Measurements from ENCODE around the gene RTL10. TPM values are rescaled to one million over a fixed set of nuclear protein-coding genes. Genes with fewer than 3 reads are reported as not detected.

The RTL10 gene
- total and polyA plus RNA-seq, 2 of the 13 experiments (the other 11 are each of a cell fraction or from before 2014, with no cell fraction given) = 14.1 to 15.8 TPM

DNA sequence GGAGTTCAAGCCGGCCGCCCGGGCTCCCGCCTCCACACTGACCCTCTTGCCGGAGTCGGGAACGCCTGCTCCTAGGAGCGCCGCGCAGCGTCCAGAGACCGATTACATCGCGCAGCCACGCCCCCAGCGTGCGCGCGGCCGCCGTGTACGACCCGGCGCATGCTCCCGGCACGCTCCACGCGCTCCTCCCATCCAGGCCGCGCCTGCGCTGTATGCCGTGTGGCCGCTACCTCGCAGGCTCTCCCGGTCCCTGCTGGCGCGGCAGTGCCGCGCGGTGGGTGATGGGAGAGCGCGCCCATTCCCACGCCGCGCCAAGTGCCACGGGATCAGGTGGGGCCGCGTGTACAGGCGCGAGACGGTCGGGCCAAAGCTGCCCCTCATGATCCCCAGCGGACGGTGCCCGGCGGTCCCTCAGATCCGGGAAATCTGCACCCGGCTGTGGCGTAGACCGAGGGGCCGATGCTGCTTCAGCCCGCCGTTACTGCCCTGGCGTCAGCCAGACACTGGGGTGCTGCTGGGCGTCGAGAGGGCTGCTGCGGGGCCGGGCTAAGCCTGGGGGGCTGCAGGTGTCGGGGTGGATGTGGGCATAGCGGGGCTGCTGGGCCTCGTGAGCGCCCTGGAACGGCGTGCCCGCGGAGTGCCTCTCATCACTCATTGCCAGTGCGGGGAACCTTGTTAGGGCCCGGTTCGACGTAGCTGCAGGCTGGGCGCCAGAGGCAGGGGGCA, at the start of gene RTL10, which contains the start of gene GNB1L (continued):
- TF ChIP-seq, protein P1, sequence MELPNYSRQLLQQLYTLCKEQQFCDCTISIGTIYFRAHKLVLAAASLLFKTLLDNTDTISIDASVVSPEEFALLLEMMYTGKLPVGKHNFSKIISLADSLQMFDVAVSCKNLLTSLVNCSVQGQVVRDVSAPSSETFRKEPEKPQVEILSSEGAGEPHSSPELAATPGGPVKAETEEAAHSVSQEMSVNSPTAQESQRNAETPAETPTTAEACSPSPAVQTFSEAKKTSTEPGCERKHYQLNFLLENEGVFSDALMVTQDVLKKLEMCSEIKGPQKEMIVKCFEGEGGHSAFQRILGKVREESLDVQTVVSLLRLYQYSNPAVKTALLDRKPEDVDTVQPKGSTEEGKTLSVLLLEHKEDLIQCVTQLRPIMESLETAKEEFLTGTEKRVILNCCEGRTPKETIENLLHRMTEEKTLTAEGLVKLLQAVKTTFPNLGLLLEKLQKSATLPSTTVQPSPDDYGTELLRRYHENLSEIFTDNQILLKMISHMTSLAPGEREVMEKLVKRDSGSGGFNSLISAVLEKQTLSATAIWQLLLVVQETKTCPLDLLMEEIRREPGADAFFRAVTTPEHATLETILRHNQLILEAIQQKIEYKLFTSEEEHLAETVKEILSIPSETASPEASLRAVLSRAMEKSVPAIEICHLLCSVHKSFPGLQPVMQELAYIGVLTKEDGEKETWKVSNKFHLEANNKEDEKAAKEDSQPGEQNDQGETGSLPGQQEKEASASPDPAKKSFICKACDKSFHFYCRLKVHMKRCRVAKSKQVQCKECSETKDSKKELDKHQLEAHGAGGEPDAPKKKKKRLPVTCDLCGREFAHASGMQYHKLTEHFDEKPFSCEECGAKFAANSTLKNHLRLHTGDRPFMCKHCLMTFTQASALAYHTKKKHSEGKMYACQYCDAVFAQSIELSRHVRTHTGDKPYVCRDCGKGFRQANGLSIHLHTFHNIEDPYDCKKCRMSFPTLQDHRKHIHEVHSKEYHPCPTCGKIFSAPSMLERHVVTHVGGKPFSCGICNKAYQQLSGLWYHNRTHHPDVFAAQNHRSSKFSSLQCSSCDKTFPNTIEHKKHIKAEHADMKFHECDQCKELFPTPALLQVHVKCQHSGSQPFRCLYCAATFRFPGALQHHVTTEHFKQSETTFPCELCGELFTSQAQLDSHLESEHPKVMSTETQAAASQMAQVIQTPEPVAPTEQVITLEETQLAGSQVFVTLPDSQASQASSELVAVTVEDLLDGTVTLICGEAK (IDR thresholded peaks at IDR 0.05) = no peak
- TF ChIP-seq, protein P1 (CRISPR knock-in tag; IDR thresholded peaks at IDR 0.05) = peak; percentile 28; the same call in 1 of the 2 replicates
- TF ChIP-seq, protein P2, sequence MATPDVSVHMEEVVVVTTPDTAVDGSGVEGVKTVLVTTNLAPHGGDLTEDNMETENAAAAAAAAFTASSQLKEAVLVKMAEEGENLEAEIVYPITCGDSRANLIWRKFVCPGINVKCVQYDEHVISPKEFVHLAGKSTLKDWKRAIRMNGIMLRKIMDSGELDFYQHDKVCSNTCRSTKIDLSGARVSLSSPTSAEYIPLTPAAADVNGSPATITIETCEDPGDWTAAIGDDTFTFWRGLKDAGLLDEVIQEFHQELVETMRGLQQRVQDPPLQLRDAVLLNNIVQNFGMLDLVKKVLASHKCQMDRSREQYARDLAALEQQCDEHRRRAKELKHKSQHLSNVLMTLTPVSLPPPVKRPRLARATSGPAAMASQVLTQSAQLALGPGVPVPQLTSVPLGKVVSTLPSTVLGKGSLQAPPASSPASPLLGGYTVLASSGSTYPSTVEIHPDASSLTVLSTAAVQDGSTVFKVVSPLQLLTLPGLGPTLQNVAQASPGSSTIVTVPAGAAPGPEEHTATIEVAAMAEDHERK (CRISPR knock-in tag; IDR thresholded peaks at IDR 0.05; ENCODE audit: low read depth) = peak; percentile 96
- TF ChIP-seq ZC3H13 (CRISPR knock-in tag; IDR thresholded peaks at IDR 0.05) = peak; percentile 95
- peak; percentile 56 for TF ChIP-seq ZNF883 (CRISPR knock-in tag; IDR thresholded peaks at IDR 0.05; ENCODE audit: not compliant biosample characterization)
- no peak for TF ChIP-seq HMGA1 (CRISPR knock-in tag; conservative IDR thresholded peaks at IDR 0.05)
- peak; percentile 93 for TF ChIP-seq ZNF879 (CRISPR knock-in tag; IDR thresholded peaks at IDR 0.05)
- TF ChIP-seq, protein P3, sequence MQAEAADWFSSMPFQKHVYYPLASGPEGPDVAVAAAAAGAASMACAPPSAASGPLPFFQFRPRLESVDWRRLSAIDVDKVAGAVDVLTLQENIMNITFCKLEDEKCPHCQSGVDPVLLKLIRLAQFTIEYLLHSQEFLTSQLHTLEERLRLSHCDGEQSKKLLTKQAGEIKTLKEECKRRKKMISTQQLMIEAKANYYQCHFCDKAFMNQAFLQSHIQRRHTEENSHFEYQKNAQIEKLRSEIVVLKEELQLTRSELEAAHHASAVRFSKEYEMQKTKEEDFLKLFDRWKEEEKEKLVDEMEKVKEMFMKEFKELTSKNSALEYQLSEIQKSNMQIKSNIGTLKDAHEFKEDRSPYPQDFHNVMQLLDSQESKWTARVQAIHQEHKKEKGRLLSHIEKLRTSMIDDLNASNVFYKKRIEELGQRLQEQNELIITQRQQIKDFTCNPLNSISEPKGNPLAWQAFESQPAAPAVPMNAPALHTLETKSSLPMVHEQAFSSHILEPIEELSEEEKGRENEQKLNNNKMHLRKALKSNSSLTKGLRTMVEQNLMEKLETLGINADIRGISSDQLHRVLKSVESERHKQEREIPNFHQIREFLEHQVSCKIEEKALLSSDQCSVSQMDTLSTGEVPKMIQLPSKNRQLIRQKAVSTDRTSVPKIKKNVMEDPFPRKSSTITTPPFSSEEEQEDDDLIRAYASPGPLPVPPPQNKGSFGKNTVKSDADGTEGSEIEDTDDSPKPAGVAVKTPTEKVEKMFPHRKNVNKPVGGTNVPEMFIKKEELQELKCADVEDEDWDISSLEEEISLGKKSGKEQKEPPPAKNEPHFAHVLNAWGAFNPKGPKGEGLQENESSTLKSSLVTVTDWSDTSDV (CRISPR knock-in tag; IDR thresholded peaks at IDR 0.05) = no peak
- peak; percentile 85 for TF ChIP-seq SALL1 (CRISPR knock-in tag; IDR thresholded peaks at IDR 0.05)
- no peak for TF ChIP-seq NFIC (IDR thresholded peaks at IDR 0.05; ENCODE audit: low read length)
- TF ChIP-seq, protein P4, sequence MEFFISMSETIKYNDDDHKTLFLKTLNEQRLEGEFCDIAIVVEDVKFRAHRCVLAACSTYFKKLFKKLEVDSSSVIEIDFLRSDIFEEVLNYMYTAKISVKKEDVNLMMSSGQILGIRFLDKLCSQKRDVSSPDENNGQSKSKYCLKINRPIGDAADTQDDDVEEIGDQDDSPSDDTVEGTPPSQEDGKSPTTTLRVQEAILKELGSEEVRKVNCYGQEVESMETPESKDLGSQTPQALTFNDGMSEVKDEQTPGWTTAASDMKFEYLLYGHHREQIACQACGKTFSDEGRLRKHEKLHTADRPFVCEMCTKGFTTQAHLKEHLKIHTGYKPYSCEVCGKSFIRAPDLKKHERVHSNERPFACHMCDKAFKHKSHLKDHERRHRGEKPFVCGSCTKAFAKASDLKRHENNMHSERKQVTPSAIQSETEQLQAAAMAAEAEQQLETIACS (CRISPR knock-in tag; IDR thresholded peaks at IDR 0.05) = peak; percentile 99
- peak; percentile 90 for TF ChIP-seq ZNF577 (CRISPR knock-in tag; IDR thresholded peaks at IDR 0.05; ENCODE audit: borderline replicate concordance, low read depth)
- peak; percentile 79; the same call in 1 of the 2 replicates for TF ChIP-seq ZMAT3 (CRISPR knock-in tag; conservative IDR thresholded peaks at IDR 0.05)

Measured in HepG2 (cell line).